GM12872 (cell line): Measurements from ENCODE around the gene PRKAR2A.

Source experiments
- CTCF ChIP-seq: IDR thresholded peaks from 3 replicates; pipeline ENCODE4 v1.5.1; 2011; ENCODE audit warnings: low read depth, mild to moderate bottlenecking, low read length, moderate library complexity; ENCODE audit not compliant: insufficient read depth

Gene PRKAR2A

GRCh38 chr3:48847504-48848423 lies at the start of gene PRKAR2A:
Gene PRKAR2A, minus strand, starts transcription at chr3:48847874. Its CDS starts 278 bp downstream, at chr3:48847596.
- TF ChIP-seq CTCF, result no peak

GRCh38 chr3:48896936-48897335 lies 49.3 kb upstream of the PRKAR2A start:
- TF ChIP-seq CTCF, result no peak

- no peak for TF ChIP-seq CTCF
These were observed 46.8 kb upstream of the PRKAR2A start for GRCh38 chr3:48894516-48894915.

- no peak for TF ChIP-seq CTCF
These were observed 43.9 kb upstream of the PRKAR2A start for GRCh38 chr3:48891606-48892005.

- no peak for TF ChIP-seq CTCF
These were observed 38.1 kb upstream of the PRKAR2A start for GRCh38 chr3:48885753-48886152.

- no peak for TF ChIP-seq CTCF
These were observed 34.0 kb upstream of the PRKAR2A start for GRCh38 chr3:48881652-48882114.

GRCh38 chr3:48881006-48881405 lies 33.3 kb upstream of the PRKAR2A start:
- no peak for TF ChIP-seq CTCF
